Subcutaneous abdominal adipose tissue (tissue), 5 donors: Measurements from ENCODE around the gene ARL15.

Experiments used
- H3K27ac ChIP-seq: one replicate; pipeline ENCODE4 v1.7.0; 2013; ENCODE audit warnings: low read depth, mild to moderate bottlenecking, inconsistent platforms, low read length, moderate library complexity
- H3K27me3 ChIP-seq, 5 donors: one replicate each; pipeline ENCODE4 v1.7.0; 2013; ENCODE audit warnings: low read length in 5 of 5, inconsistent platforms in 1 of 5; ENCODE audit not compliant: control insufficient read depth in 5 of 5, insufficient read depth in 4 of 5
- H3K36me3 ChIP-seq, 5 donors: one replicate each; pipeline ENCODE4 v1.7.0; 2013; ENCODE audit warnings: low read length in 5 of 5; ENCODE audit not compliant: control insufficient read depth in 5 of 5, insufficient read depth in 5 of 5
- H3K4me1 ChIP-seq, 5 donors: one replicate each; pipeline ENCODE4 v1.7.0; 2013; ENCODE audit warnings: low read length in 5 of 5, mild to moderate bottlenecking in 3 of 5, moderate library complexity in 1 of 5; ENCODE audit not compliant: control insufficient read depth in 5 of 5, insufficient read depth in 5 of 5
- H3K4me3 ChIP-seq, 5 donors: one replicate each; pipeline ENCODE4 v1.7.0; 2013; ENCODE audit warnings: low read length in 5 of 5, low read depth in 1 of 5
- H3K9ac ChIP-seq, 5 donors: one replicate each; pipeline ENCODE4 v1.7.0; 2013; ENCODE audit warnings: low read length in 5 of 5, mild to moderate bottlenecking in 4 of 5, moderate library complexity in 3 of 5
- H3K9me3 ChIP-seq, 5 donors: one replicate each; pipeline ENCODE4 v1.7.0; 2013; ENCODE audit warnings: low read length in 5 of 5; ENCODE audit not compliant: control insufficient read depth in 5 of 5
- donor health status: healthy.
- donor health status: healthy.
- donor health status: healthy.
- donor health status: healthy.
- donor health status: healthy.

The ARL15 gene

DNA sequence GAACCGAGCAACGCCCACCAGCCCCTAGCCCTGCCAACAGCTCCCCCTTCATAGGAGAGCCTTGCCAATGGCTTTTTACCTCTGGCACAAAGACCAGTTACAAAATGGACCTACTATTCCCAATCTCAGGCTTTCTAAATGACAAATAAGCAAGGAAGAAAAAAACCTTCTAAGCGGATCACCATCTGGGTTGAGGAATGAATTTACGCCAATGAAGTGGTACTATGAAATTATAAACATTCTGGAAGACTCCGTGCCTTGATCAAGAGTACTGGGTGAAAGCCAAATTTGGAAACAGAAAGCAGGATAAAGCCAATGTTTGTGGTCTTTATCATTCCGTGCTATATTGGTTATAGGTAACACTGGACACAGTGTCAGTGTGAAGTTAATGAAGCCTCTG lies 378.0 kb downstream of the ARL15 start:
- Histone ChIP-seq H3K4me3 (no peak overlapping the region), H3K4me1 (peaks cover 5 to 26% (median 21%) of the 10 kb centered on the region in 5 donors), H3K36me3 (no peaks in the 10 kb centered on the region), H3K9me3 (no peaks in the 10 kb centered on the region), H3K9ac (no peak overlapping the region), H3K27ac (no peak overlapping the region), H3K27me3 (no peaks in the 10 kb centered on the region)

DNA sequence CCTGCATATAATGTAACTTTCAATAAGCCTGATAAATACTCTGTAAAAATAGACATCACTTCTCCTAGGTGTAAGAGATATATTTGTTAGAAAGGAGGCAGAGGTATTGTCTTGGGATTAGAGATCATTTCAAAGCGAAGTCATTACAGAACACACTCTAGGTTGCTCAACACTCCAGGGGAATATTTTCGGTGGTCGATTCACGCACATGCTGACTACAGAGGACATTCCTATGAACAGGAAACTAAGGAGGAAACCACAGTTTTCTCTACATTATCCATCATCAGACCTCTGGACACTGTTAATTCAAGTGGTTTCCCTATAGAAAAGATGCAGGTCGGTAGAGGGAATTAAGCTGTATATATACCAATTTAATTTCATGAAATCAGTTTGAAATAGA lies 379.9 kb downstream of the ARL15 start:
- Histone ChIP-seq H3K4me3 (no peak overlapping the region), H3K9ac (no peak overlapping the region), H3K36me3 (no peaks in the 10 kb centered on the region), H3K27me3 (no peaks in the 10 kb centered on the region), H3K4me1 (peaks cover 0 to 11% (median 7%) of the 10 kb centered on the region in 5 donors), H3K27ac (no peak overlapping the region), H3K9me3 (no peaks in the 10 kb centered on the region)

DNA sequence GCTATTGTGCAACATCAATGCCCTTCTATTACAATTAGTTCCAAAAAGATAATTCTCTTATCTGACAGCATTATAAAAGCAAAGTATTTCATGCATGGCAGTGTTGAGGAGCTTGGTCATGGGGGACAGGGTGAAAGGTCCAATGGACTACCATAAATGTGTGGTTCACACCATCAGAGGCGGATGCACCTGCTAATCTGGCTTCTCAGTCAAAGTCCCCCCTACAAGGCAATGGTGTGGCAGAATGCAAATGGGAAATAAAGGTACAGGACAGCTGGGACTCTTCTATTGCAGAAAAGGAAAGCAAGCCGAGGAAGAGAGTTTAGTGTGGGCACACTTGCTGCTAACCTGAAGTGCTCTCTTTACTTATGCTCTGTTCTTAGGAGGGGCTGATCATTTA lies 380.8 kb downstream of the ARL15 start:
- Histone ChIP-seq H3K36me3 (no peaks in the 10 kb centered on the region), H3K27me3 (no peaks in the 10 kb centered on the region), H3K27ac (no peak overlapping the region), H3K4me1 (peaks cover 0 to 13% (median 8%) of the 10 kb centered on the region in 5 donors), H3K9ac (no peak overlapping the region), H3K9me3 (no peaks in the 10 kb centered on the region), H3K4me3 (no peak overlapping the region)

DNA sequence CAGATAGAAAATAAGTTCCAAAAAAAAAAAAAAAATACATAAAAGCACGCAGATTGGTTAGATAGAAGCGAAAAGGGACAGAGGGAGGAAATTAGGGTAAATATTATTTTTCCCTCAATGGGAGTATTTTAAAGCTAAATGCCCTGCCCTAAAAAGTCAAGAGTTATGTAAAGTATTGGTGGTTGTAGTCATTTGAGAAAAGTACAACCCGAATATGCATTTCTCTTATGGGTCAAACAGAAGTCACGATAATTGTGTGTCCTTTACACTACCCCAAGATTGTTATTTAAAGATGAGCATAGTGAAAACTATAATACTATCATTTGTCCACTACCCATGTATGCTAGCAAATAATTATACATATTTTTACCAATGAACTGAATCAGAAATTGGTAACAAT lies 381.2 kb downstream of the ARL15 start:
- Histone ChIP-seq H3K27me3 (no peaks in the 10 kb centered on the region), H3K27ac (no peak overlapping the region), H3K36me3 (no peaks in the 10 kb centered on the region), H3K9ac (no peak overlapping the region), H3K4me3 (no peak overlapping the region), H3K9me3 (no peaks in the 10 kb centered on the region), H3K4me1 (peaks cover 0 to 17% (median 11%) of the 10 kb centered on the region in 5 donors)

DNA sequence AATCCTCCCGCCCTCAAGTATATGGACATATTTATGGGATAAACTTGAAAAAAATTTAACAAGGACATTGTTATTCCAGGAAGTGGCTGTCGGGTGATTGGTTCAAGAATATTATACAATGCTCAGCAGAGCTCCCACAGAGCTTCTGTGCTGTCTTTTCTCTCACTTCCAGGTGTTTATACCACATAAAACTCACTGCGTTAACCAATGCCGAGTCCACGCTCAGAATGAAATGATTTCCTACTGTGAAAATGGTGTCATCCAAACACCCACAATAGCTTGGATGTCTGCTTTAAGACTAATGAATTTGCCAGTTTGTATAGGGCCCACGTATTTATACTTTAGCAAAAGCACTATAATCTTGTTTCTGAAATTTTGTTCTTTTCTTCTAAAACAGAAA lies 381.7 kb downstream of the ARL15 start:
- Histone ChIP-seq H3K9me3 (no peaks in the 10 kb centered on the region), H3K4me1 (peaks cover 0 to 20% (median 11%) of the 10 kb centered on the region in 5 donors), H3K4me3 (no peak overlapping the region), H3K9ac (no peak overlapping the region), H3K27me3 (no peaks in the 10 kb centered on the region), H3K27ac (no peak overlapping the region), H3K36me3 (no peaks in the 10 kb centered on the region)

DNA sequence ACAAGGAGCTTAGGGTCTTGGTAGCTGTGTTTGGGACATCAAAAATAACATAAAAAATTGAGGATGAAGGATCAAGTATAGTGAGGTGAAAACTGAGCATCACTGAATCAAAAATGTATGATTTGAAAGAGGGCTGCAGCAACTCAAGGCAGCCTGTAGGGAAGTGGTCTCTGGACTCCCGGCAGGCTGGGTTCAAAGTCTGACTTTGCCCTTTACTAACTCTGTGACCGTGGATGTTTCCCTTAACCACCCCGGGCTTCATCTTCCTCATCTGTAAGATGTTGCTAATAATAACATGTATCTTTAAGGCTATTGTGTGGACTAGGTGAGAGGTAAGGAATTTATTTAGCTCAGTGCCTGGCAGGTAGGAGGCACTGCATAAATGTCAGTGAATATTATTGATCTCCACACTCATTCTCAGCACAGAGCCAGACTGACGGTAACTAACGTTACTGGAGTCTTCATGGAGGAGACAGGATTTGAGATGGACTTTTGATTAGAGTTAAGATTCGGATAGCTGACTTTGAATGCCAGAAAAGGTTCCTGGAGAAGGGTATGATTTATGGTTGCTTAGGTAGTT lies 382.6 kb downstream of the ARL15 start:
- no peak overlapping the region for H3K4me3 ChIP-seq
- no peaks in the 10 kb centered on the region for H3K27me3 ChIP-seq
- no peak overlapping the region for H3K27ac ChIP-seq
- H3K9me3 ChIP-seq: no peaks in the 10 kb centered on the region
- H3K36me3 ChIP-seq: no peaks in the 10 kb centered on the region
- no peak overlapping the region for H3K9ac ChIP-seq
- H3K4me1 ChIP-seq: peaks cover 0 to 20% (median 11%) of the 10 kb centered on the region in 5 donors

DNA sequence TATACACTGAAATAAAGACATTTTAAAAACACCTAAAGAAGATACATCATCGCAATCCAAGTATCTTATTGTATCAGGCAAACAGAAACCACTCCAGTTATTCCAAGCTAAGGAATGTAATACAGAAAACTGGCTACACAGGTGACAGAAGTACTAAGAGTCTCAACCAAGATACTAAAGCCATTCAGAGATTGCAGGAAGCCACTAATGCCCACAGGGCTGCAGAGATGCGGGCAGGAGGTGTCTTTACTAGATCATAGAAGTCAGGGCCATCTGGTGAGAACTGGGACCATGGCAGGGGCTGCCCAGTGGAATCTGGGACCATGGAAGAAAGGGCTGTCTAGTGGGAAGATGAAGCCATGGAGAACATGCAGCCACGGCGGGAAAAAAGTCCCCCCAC lies 384.3 kb downstream of the ARL15 start:
- Histone ChIP-seq H3K9me3 (no peaks in the 10 kb centered on the region), H3K27ac (no peak overlapping the region), H3K36me3 (no peaks in the 10 kb centered on the region), H3K4me3 (no peak overlapping the region), H3K9ac (no peak overlapping the region), H3K4me1 (peaks cover 0 to 12% (median 4%) of the 10 kb centered on the region in 5 donors), H3K27me3 (no peaks in the 10 kb centered on the region)

DNA sequence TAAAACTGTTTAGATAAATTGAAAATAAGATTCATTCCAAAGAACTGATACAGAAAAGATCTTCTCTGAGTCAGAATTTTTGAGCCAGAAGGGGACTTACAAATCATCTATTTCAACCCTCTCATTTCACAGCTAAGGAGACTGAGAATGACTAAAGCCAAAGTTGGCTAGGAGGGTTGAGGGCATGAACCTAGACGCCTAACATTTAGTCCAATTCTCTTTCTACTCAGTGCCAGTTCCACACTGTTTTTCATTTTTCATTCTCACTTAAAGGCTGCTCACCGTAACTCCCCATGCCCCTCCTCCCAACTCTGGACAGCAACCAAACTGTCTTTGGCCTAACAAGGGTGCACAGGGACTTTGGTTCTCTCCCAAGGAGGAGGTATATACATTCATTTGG lies 386.0 kb downstream of the ARL15 start:
- H3K4me3 ChIP-seq: no peak overlapping the region
- peaks cover 0 to 12% (median 4%) of the 10 kb centered on the region in 5 donors for H3K4me1 ChIP-seq
- H3K27me3 ChIP-seq: no peaks in the 10 kb centered on the region
- no peaks in the 10 kb centered on the region for H3K36me3 ChIP-seq
- no peak overlapping the region for H3K27ac ChIP-seq
- no peaks in the 10 kb centered on the region for H3K9me3 ChIP-seq
- H3K9ac ChIP-seq: no peak overlapping the region

DNA sequence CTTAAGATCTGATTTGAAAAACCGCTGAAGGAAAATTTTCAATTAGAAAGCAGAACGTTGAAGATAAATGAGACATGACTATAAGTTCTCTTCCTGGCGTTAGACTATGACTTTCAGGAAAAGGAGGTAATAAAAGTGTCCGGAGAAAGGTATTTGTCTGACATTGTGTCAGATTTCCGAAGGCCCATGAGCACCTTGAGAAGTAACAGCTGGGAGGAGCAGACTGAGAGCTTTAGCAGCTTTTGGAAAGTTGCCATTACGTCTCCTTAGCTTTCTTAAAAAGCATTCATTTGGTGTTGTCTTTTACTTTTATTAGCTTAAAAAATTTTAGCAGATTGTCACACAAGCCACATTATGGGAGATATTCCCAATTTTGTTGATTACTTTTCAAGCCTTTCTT lies 386.4 kb downstream of the ARL15 start:
- H3K4me1 ChIP-seq: peaks cover 0 to 12% (median 4%) of the 10 kb centered on the region in 5 donors
- no peaks in the 10 kb centered on the region for H3K27me3 ChIP-seq
- no peak overlapping the region for H3K9ac ChIP-seq
- no peaks in the 10 kb centered on the region for H3K9me3 ChIP-seq
- no peak overlapping the region for H3K4me3 ChIP-seq
- H3K36me3 ChIP-seq: no peaks in the 10 kb centered on the region
- no peak overlapping the region for H3K27ac ChIP-seq

DNA sequence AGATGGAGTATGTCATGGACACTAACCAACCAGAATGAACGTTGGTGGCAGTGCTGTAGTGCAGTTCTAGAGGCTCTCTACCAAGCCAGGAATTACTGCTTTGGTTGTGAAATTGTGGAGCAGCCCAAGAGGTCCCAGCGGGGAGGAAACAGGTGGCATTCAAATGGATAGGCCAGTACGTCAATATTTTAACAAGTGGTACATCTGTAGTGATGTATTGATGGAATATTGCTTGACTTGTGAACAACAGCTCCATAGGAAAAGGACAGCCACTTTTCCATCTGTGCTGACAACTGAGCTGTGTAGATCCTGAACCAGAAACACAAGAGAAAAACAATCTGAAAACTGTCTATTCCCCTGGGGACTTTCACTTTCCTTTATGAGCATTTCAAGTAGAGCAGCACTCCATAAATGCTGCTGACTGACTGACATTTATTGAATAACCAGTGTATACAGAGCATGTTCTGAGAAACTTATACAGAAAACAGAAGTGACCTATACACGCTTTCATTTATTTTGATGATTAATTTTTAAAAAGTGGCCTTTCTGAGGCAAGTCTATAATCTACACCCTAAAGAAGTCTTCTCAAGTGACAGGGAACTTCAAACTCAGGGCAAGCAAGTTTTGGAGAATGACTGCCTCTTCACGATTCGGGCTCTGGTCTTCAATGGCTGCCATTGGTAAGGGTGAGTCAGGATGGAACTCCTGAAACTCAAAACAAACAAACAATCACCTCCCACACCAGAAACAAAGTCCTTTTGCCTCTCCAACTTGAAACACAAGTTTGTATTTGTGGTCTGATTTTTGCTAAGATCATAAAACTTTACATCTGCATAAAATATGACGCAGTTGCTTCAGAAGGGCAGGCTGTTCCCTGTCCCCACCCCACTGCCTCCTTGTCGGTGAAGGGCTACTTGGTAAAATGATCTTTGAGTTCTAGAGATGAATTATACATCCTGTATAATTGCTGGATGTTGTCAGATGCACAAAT lies 387.6 kb downstream of the ARL15 start:
- no peaks in the 10 kb centered on the region for H3K9me3 ChIP-seq
- H3K4me3 ChIP-seq: no peak overlapping the region
- H3K27me3 ChIP-seq: no peaks in the 10 kb centered on the region
- H3K9ac ChIP-seq: no peak overlapping the region
- no peak overlapping the region for H3K27ac ChIP-seq
- peaks cover 0 to 12% (median 4%) of the 10 kb centered on the region in 5 donors for H3K4me1 ChIP-seq
- H3K36me3 ChIP-seq: no peaks in the 10 kb centered on the region
